AML-193 (cell line): ENCODE measurements around the gene SDR42E2.
"Not testable (repeated sequence)": the region's sequence is repeated elsewhere in the genome, so short reads cannot be mapped to it uniquely, and the experiment has no call there.

Experiments
- DNase-seq, 2 experiments: peaks; one replicate each; lab custom pipeline; 2025; lab: John Stamatoyannopoulos, UW

The SDR42E2 gene

GRCh38 chr16:22161999-22162655 is at the start of gene SDR42E2:
TSS of gene SDR42E2 (plus strand) at chr16:22162506. CDS start at chr16:22165583, 3,077 bp downstream.
- DNase-seq: no peak

DNA sequence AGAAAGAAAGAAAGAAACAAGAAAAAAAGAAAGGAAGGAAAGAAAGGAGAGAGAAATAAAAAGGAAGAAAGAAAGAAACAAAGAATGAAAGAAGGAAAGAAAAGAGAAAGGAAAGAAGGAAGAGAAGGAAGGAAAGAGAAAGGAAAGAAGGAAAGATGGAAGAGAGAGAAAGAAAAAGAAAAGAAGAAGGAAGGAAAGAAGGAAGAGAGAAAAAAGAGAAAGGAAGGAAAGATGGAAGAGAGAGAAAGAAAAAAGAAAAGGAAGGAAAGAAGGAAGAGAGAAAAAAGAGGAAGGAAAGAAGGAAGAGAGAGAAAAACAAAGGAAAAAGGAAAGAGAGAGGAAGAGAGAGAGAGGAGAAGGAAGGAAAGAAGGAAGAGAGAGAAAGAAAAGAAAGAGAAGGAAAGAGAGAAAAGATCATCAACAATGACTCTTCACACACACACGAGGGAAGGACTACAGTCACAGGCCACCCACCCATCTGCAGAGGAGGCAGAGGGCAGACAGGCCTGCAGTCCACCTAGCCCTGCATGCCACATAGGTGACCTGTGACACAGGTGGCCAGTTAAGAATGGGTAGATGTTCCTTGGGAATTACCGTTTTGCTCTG is 46.1 kb upstream of the SDR42E2 start:
- no peak for DNase-seq

GRCh38 chr16:22117609-22118008 is 44.7 kb upstream of the SDR42E2 start:
- no peak for DNase-seq

- no peak for DNase-seq
These were observed 41.9 kb upstream of the SDR42E2 start for GRCh38 chr16:22120440-22120839.

GRCh38 chr16:22122239-22122638 is 40.1 kb upstream of the SDR42E2 start:
- DNase-seq: no peak

GRCh38 chr16:22123146-22123545 is 39.2 kb upstream of the SDR42E2 start:
- peak; percentile 50 to 77 for DNase-seq

GRCh38 chr16:22123759-22124490 is 38.4 kb upstream of the SDR42E2 start:
- no peak for DNase-seq

- DNase-seq: no peak
These were observed 37.6 kb upstream of the SDR42E2 start for GRCh38 chr16:22124583-22125284.

DNA sequence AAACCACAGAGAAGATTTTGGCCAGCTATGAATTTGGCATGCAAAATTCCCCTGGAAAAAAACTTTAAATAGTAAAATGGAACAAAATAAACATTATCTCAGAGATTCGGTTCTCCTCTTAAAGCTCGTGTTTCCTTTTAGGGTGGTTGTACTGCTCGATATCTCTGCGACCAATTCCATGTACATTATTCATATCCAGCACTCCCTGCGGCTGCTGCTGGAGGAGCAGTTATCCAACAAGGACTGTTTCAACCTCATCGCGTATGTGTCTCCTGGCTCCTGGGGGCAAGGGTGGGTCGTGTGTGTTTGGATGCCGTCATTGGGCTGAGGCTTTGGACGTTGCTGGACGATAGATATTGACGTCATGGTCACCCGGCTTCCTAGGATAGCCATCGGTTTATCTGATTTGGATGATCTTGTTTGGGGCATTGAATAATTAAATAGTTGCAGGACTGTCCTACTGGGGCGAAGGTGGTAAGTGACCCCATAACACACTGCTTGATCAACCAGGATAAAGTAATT is 36.2 kb upstream of the SDR42E2 start:
- no peak for DNase-seq

GRCh38 chr16:22128537-22128936 is 33.8 kb upstream of the SDR42E2 start:
- DNase-seq: not testable (repeated sequence)

DNA sequence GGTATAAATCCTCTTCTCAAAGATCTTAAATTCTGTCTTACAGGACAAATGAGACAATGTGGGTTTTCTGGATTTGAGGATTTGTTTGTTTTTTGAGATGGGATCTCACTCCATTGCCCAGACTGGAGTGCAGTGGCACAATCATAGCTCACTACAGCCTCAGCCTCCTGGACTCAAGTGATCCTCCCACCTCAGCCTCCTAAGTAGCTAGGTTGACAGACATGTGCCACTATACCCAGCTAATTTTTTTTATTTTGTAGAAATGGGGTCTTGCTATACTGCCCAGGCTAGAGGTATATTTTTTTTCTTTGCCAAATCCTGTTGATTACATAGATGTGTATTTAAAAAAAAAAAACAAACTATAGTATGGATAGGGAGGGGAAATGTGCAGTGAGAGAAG is 31.8 kb upstream of the SDR42E2 start:
- no peak for DNase-seq

DNA sequence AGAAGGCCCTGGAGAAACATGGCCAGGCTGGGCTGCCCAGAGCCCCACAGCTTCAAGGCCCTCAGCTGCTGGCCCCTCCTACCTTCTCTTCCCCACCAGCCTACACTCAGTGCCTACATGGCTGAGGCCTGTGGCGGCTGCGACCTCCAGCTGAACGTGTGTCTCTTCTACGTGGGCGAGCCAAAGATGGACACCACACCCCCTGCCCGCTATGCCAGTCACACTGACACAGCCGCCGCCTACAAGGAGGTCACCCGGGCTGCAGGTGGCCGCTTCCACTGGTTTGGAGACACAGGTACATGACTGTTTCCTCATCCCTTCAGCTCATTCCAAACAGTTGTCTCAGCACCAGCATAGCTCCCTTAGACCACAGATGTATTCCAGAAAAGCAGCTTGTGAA is 29.5 kb upstream of the SDR42E2 start:
- DNase-seq: no peak

- no peak for DNase-seq
These were observed 23.8 kb upstream of the SDR42E2 start for GRCh38 chr16:22138482-22138881.

DNA sequence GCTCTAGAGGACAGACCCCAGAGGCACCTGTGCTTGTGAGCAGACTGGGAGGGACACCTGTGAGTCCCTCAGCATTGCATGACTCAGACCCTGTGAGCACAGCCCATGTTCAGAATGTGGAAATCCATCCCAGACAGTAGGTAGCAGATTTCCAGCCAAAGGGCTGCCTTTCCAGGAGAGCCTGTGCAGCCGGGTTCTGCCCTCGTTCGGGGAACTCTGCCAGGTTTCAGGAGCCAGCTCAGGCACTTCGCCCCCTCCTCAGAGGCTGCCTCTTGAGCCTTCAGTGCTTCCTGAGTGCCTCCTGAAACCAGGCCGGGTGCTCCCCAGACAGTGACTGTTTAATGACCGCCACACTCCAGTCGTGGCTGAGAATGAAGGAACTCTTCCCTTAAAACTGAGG is 23.3 kb upstream of the SDR42E2 start:
- DNase-seq: no peak

- DNase-seq: no peak
These were observed 22.6 kb upstream of the SDR42E2 start for GRCh38 chr16:22139732-22140131.

DNA sequence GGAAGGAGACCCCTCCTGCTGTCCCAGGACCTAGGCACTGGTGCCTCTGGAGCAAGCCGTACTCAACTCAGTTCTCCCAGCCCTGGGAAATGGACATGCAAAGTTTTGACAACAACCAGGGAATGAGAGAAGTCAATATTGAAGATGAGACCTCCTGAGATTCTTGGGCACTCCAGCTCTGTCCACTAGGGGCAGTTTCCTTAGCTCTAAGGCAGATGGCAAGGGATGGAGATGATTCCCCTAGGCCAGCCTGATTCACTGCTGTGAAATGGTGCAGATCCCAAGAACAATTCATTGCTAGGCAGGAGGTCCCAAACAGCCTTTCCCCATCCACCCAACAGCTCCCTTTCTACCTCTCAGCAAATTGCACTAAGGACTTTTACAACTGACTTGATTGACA is 20.5 kb upstream of the SDR42E2 start:
- peak in 1 of 2 experiments; percentile 13 for DNase-seq

DNA sequence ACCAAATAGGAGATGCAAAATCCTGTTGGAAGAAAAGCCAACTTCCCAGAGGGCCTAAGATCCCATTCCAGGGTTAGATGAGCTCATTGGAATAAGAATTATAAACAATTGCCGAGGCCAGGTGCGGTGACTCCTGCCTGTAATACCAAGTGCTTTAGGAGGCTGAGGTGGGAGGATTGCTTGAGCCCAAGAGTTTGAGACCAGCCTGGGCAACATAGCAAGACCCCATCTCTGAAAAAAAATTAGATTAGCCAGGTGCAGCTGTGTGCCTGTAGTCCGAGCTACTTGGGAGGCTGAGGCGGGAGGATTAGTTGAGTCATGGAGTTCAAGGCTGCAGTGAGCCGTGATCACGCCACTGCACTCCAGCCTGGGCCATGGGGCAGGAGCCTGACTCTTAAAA is 17.8 kb upstream of the SDR42E2 start:
- DNase-seq: no peak

DNA sequence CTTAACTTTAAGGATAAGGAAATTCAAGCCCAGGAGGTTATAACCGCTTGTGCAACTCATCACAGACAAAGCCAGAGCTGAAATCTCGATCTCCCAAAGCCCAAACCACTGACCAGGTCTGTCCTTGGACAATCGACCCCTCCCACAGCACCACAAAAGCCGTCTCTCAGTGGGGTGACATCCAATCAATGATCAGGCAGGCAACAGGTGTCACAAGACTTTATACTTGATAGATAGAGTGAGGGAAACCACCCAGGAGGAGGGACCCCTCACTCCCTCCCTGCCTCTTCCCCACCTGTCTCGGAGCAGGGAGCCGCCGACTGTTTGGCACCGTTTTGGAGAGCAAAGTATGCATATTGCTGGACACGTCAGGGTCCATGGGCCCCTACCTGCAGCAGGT is 14.5 kb upstream of the SDR42E2 start:
- DNase-seq: no peak

GRCh38 chr16:22151246-22151998 is 10.9 kb upstream of the SDR42E2 start:
- no peak for DNase-seq

DNA sequence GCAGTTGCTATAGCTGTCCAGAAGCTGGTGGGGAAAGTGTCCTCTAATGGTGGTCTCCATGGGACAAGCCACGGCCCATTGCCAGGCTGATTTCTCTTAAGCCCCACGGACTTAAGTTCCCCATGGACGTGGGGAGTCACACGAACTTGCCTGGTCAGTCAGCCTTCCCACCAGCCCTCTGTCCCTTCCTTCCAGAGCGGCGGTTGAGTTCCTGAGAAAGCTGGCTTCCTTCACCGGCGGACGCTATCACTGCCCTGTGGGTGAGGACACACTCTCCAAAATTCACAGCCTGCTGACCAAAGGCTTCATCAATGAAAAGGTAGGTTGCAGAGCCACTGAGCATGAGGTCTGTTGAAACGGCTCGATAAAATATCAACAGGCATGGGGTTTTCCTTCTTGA is 10.0 kb upstream of the SDR42E2 start:
- DNase-seq: no peak

DNA sequence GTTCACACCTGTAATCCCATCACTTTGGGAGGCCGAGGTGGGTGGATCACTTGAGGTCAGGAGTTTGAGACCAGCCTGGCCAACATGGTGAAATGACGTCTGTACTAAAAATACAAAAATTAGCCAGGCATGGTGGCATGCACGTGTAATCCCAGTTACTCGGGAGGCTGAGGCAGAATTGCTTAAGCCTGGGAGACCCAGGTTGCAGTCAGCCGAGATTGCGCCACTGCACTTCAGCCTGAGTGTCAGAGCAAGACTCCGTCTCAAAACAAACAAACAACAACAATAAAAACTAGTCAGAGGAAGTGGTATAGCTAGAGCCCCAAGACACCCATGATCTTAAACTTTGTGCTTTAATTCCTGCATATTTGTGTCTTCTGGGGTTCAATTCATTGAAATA is 9.2 kb upstream of the SDR42E2 start:
- not testable (repeated sequence) for DNase-seq

DNA sequence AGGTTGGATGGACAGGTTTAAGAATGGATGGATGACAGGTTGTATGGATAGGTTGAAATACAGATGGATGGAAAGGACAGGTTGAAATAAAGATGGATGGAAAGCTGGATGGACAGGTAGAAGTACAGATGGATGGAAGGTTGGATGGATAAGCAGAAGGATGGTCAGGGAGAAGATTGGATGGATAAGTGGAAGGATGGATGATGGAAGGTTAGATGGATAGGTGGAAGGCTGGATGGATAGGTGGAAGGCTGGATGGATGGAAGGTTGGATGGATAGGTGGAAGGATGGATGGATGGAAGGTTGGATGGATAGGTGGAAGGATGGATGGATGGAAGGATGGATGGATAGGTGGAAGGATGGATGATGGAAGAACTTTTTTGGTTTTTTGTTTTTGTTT is 905 bp upstream of the SDR42E2 start:
- no peak for DNase-seq
